ENCODE results near the gene CENPO. TPM values are rescaled to one million over a fixed set of nuclear protein-coding genes. Genes with fewer than 3 reads are reported as not detected.

CENPO gene
- polyA plus RNA-seq, 3 donors: 1.6 to 2.6 (median 2.3) TPM

DNA sequence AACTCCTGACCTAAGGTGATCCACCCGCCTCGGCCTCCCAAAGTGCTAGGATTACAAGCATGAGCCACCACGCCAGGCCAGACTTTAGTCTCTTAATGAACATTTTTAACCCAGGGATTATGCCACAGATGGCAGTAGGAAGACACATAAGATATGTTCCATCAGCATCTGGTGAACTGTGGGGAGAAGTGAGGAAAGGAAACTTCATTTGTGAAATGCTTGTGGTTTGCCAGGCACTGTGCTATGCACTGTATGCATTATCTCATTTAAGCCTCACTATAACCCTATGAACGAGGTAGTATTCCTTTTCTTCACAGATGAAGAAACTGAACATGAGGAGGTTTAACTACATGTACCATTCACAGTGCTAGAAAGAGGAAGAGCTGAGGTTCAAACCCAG is 29.4 kb upstream of the CENPO start:
- H3K4me1 ChIP-seq (ENCODE audit: control insufficient read depth in 1 of 2, insufficient read depth in 2 of 2, low read length in 2 of 2): no peaks in the 10 kb centered on the region
- H3K4me2 ChIP-seq (replicated peaks; ENCODE audit: extremely low read depth, low read length, poor library complexity, severe bottlenecking): no peak overlapping the region
- no peaks in the 10 kb centered on the region for H4K20me1 ChIP-seq (ENCODE audit: insufficient read depth, low read length)
- no peak overlapping the region for H3K9ac ChIP-seq (ENCODE audit: insufficient read depth, low read length, poor library complexity, severe bottlenecking)
- DNase-seq: no peak
- peak overlapping the region in 1 of 7 donors; percentile 68 for H3K27ac Mint-ChIP-seq
- H3K4me3 Mint-ChIP-seq: no peak overlapping the region
- no peak overlapping the region for H3K27ac ChIP-seq (ENCODE audit: low read depth in 1 of 2, low read length in 2 of 2)
- H3K9me3 ChIP-seq (replicated peaks in 1 of 2; ENCODE audit: control insufficient read depth in 1 of 2, insufficient read depth in 1 of 2, low read length in 2 of 2): no peaks in the 10 kb centered on the region
- no peaks in the 10 kb centered on the region for H3K27me3 ChIP-seq (ENCODE audit: control insufficient read depth in 2 of 2, insufficient read depth in 2 of 2, low read length in 2 of 2)
- no peak overlapping the region for H2AFZ ChIP-seq (ENCODE audit: insufficient read depth, low read depth, low read length, poor library complexity, severe bottlenecking)
- no peaks in the 10 kb centered on the region for H3K27me3 Mint-ChIP-seq (ENCODE audit: low read depth in 3 of 3)
- intact Hi-C loops (cut with micrococcal nuclease): no loop called here
- TF ChIP-seq, protein P1, sequence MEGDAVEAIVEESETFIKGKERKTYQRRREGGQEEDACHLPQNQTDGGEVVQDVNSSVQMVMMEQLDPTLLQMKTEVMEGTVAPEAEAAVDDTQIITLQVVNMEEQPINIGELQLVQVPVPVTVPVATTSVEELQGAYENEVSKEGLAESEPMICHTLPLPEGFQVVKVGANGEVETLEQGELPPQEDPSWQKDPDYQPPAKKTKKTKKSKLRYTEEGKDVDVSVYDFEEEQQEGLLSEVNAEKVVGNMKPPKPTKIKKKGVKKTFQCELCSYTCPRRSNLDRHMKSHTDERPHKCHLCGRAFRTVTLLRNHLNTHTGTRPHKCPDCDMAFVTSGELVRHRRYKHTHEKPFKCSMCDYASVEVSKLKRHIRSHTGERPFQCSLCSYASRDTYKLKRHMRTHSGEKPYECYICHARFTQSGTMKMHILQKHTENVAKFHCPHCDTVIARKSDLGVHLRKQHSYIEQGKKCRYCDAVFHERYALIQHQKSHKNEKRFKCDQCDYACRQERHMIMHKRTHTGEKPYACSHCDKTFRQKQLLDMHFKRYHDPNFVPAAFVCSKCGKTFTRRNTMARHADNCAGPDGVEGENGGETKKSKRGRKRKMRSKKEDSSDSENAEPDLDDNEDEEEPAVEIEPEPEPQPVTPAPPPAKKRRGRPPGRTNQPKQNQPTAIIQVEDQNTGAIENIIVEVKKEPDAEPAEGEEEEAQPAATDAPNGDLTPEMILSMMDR (IDR thresholded peaks at IDR 0.05): no peak
- no peaks in the 10 kb centered on the region for H3K4me1 Mint-ChIP-seq
- H3K36me3 ChIP-seq (replicated peaks in 1 of 2; ENCODE audit: control insufficient read depth in 1 of 2, insufficient read depth in 2 of 2, low read length in 2 of 2): peaks cover 61 to 95% of the 10 kb centered on the region in 2 donors
- peaks cover 68 to 81% of the 10 kb centered on the region in 2 donors for H3K36me3 Mint-ChIP-seq
- no peaks in the 10 kb centered on the region for H3K79me2 ChIP-seq (ENCODE audit: insufficient read depth, low read length)
- H3K9me3 Mint-ChIP-seq: no peaks in the 10 kb centered on the region
- H3K4me3 ChIP-seq (replicated peaks in 1 of 3; ENCODE audit: low read depth in 2 of 3, low read length in 3 of 3): no peak overlapping the region
- 96% methylated on average over 3 of the region's 4 CpGs for WGBS (ENCODE audit: insufficient coverage)

DNA sequence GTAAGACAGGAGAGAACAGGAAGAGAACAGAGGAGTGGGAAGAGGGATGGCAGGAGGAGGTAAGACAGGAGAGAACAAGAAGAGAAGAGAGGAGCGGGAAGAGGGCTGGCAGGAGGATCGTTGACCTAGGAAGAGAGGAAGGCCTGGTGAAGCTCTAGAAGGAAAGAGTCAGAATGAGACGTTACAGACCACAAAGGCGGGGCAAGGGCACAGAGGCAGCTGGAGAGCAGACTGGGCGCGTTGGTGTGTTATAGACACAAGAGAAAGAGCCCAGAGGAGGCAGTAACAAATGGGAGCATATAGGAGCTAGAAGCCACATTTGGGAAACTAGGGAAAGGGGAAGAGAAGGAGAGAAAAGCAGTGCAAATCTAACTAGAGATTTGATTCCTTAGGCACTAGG is 26.6 kb upstream of the CENPO start:
- Mint-ChIP-seq H3K4me3 (no peak overlapping the region), H3K27ac (peak overlapping the region in 2 of 7 donors; percentile 8 to 37), H3K4me1 (no peaks in the 10 kb centered on the region), H3K9me3 (no peaks in the 10 kb centered on the region), H3K27me3 (ENCODE audit: low read depth in 3 of 3) (no peaks in the 10 kb centered on the region), H3K36me3 (peaks cover 75% of the 10 kb centered on the region in 2 donors)
- intact Hi-C loops (cut with micrococcal nuclease): no loop called here
- Histone ChIP-seq H3K36me3 (replicated peaks in 1 of 2; ENCODE audit: control insufficient read depth in 1 of 2, insufficient read depth in 2 of 2, low read length in 2 of 2) (peaks cover 55 to 90% of the 10 kb centered on the region in 2 donors), H3K4me3 (replicated peaks in 1 of 3; ENCODE audit: low read depth in 2 of 3, low read length in 3 of 3) (no peak overlapping the region), H3K4me1 (ENCODE audit: control insufficient read depth in 1 of 2, insufficient read depth in 2 of 2, low read length in 2 of 2) (no peaks in the 10 kb centered on the region), H3K27ac (ENCODE audit: low read depth in 1 of 2, low read length in 2 of 2) (no peak overlapping the region), H3K4me2 (replicated peaks; ENCODE audit: extremely low read depth, low read length, poor library complexity, severe bottlenecking) (no peak overlapping the region), H4K20me1 (ENCODE audit: insufficient read depth, low read length) (no peaks in the 10 kb centered on the region), H2AFZ (ENCODE audit: insufficient read depth, low read depth, low read length, poor library complexity, severe bottlenecking) (no peak overlapping the region), H3K9ac (ENCODE audit: insufficient read depth, low read length, poor library complexity, severe bottlenecking) (no peak overlapping the region), H3K79me2 (ENCODE audit: insufficient read depth, low read length) (no peaks in the 10 kb centered on the region), H3K9me3 (replicated peaks in 1 of 2; ENCODE audit: control insufficient read depth in 1 of 2, insufficient read depth in 1 of 2, low read length in 2 of 2) (no peaks in the 10 kb centered on the region), H3K27me3 (ENCODE audit: control insufficient read depth in 2 of 2, insufficient read depth in 2 of 2, low read length in 2 of 2) (no peaks in the 10 kb centered on the region)
- 64% methylated on average over 5 of the region's 6 CpGs for WGBS (ENCODE audit: insufficient coverage)
- DNase-seq: no peak
- TF ChIP-seq, protein P1 (IDR thresholded peaks at IDR 0.05): no peak
